ENCODE measurements around the gene YAP1.

The YAP1 gene

GRCh38 chr11:102109896-102110760 is at the start of gene YAP1:
Gene YAP1 (plus strand): TSS chr11:102110447. CDS start chr11:102110849, 402 bp downstream.
- peak; percentile 25 for DNase-seq

- no peak for DNase-seq
Observed at GRCh38 chr11:102061276-102061675, 49.0 kb upstream of the YAP1 start.

GRCh38 chr11:102062106-102062505 is 48.1 kb upstream of the YAP1 start:
- DNase-seq = no peak

GRCh38 chr11:102064316-102064715 is 45.9 kb upstream of the YAP1 start:
- no peak for DNase-seq

- DNase-seq = no peak
Observed at GRCh38 chr11:102070766-102071165, 39.5 kb upstream of the YAP1 start.

- no peak for DNase-seq
Observed at GRCh38 chr11:102071497-102072472, 38.5 kb upstream of the YAP1 start.

GRCh38 chr11:102073253-102073652 is 37.0 kb upstream of the YAP1 start:
- DNase-seq = no peak

- no peak for DNase-seq
Observed at GRCh38 chr11:102079625-102080024, 30.6 kb upstream of the YAP1 start.

GRCh38 chr11:102081313-102081712 is 28.9 kb upstream of the YAP1 start:
- no peak for DNase-seq

- no peak for DNase-seq
Observed at GRCh38 chr11:102085864-102086551, 24.2 kb upstream of the YAP1 start.

- DNase-seq = no peak
Observed at GRCh38 chr11:102097186-102097585, 13.1 kb upstream of the YAP1 start.

- DNase-seq = no peak
Observed at GRCh38 chr11:102099755-102100154, 10.5 kb upstream of the YAP1 start.

- DNase-seq = no peak
Observed at GRCh38 chr11:102108734-102109440, 1.4 kb upstream of the YAP1 start.

- no peak for DNase-seq
Observed at GRCh38 chr11:102110761-102111010, 439 bp downstream of the YAP1 start.

- DNase-seq = no peak
Observed at GRCh38 chr11:102111011-102111786, 952 bp downstream of the YAP1 start.

- DNase-seq = no peak
Observed at GRCh38 chr11:102111787-102112508, 1.7 kb downstream of the YAP1 start.

- no peak for DNase-seq
Observed at GRCh38 chr11:102112509-102112821, 2.2 kb downstream of the YAP1 start.

- no peak for DNase-seq
Observed at GRCh38 chr11:102114032-102114431, 3.8 kb downstream of the YAP1 start.

GRCh38 chr11:102115557-102115956 is 5.3 kb downstream of the YAP1 start:
- no peak for DNase-seq

- DNase-seq = no peak
Observed at GRCh38 chr11:102116453-102117205, 6.4 kb downstream of the YAP1 start.

All from NCI-H510A treated with DMSO at 0.1 percent for 48 hours (cell line).